ENCODE measurements around the gene FRYL.

Gene FRYL

DNA sequence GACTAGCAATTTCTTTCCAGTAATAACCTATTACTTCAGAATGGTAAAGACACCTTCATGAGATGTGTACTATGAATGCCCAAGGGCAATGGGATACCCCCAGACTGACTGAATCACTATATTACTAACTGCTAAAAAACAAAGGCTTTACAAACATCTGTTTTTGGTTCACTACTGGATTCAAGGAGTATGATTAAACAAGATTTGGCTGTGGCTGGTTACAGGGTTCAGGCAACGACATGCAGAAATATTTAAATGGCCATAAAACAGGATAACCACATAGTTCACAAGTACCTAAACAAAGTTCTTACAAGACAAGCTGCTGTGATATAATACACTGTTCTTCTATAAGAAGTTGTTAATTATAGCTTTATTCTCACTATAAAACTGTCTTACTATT, 128.2 kb downstream of the FRYL start:
- Histone ChIP-seq H3K4me1 (ENCODE audit: insufficient read depth, low read length, poor library complexity, severe bottlenecking) (peaks cover 14% of the 10 kb centered on the region), H3K9me2 (replicated peaks; ENCODE audit: low read depth, low read length) (no peaks in the 10 kb centered on the region), H3K36me3 (ENCODE audit: insufficient read depth, low read length) (peaks cover 8% of the 10 kb centered on the region; the same call in 1 of the 2 replicates), H3K79me2 (ENCODE audit: insufficient read depth, low read length) (peaks cover 61% of the 10 kb centered on the region), H3K4me2 (ENCODE audit: low read depth, low read length, poor library complexity, severe bottlenecking) (no peak overlapping the region), H3K27me3 (ENCODE audit: insufficient read depth, low read length, poor library complexity, severe bottlenecking) (no peaks in the 10 kb centered on the region), H2AFZ (ENCODE audit: low read length) (no peak overlapping the region), H3K9me3 (ENCODE audit: insufficient read depth, low read depth, low read length) (no peaks in the 10 kb centered on the region), H3K4me3 (ENCODE audit: low read length, poor library complexity, severe bottlenecking) (no peak overlapping the region), H3F3A (ENCODE audit: low read depth) (no peaks in the 10 kb centered on the region), H4K20me1 (ENCODE audit: insufficient read depth, low read length, poor library complexity, severe bottlenecking) (peaks cover 28% of the 10 kb centered on the region), H3K9ac (ENCODE audit: low read depth, low read length, poor library complexity, severe bottlenecking) (no peak overlapping the region)
- TF ChIP-seq, protein P1, sequence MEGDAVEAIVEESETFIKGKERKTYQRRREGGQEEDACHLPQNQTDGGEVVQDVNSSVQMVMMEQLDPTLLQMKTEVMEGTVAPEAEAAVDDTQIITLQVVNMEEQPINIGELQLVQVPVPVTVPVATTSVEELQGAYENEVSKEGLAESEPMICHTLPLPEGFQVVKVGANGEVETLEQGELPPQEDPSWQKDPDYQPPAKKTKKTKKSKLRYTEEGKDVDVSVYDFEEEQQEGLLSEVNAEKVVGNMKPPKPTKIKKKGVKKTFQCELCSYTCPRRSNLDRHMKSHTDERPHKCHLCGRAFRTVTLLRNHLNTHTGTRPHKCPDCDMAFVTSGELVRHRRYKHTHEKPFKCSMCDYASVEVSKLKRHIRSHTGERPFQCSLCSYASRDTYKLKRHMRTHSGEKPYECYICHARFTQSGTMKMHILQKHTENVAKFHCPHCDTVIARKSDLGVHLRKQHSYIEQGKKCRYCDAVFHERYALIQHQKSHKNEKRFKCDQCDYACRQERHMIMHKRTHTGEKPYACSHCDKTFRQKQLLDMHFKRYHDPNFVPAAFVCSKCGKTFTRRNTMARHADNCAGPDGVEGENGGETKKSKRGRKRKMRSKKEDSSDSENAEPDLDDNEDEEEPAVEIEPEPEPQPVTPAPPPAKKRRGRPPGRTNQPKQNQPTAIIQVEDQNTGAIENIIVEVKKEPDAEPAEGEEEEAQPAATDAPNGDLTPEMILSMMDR (conservative IDR thresholded peaks at IDR 0.05; ENCODE audit: low read length): no peak
- TF ChIP-seq EZH2phosphoT487 (IDR thresholded peaks at IDR 0.05; ENCODE audit: borderline replicate concordance): no peak

DNA sequence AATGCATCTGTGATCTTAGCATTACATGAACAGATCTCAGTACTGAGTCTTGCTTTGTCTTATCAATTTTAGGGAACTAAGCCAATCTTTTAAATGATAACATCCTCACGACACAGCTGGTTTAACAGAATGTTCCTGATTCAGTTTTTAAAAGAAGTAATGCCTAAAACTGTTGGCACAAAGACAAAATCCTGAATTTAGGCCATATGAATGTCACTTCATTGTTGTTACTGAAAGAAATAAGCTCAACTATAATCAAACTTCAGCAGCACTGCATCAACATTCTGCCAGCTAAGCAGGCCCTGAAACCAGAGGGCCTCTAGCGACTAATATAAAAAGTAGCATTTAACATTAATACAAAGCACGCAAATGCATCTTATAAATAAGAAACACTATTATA, 130.6 kb downstream of the FRYL start:
- Histone ChIP-seq H3K4me3 (ENCODE audit: low read length, poor library complexity, severe bottlenecking) (no peak overlapping the region), H3K9ac (ENCODE audit: low read depth, low read length, poor library complexity, severe bottlenecking) (no peak overlapping the region), H3K79me2 (ENCODE audit: insufficient read depth, low read length) (peaks cover 71% of the 10 kb centered on the region), H3K27me3 (ENCODE audit: insufficient read depth, low read length, poor library complexity, severe bottlenecking) (no peaks in the 10 kb centered on the region), H3K4me1 (ENCODE audit: insufficient read depth, low read length, poor library complexity, severe bottlenecking) (peaks cover 14% of the 10 kb centered on the region), H4K20me1 (ENCODE audit: insufficient read depth, low read length, poor library complexity, severe bottlenecking) (peaks cover 32% of the 10 kb centered on the region), H3K9me3 (ENCODE audit: insufficient read depth, low read depth, low read length) (no peaks in the 10 kb centered on the region), H3K36me3 (ENCODE audit: insufficient read depth, low read length) (peaks cover 8% of the 10 kb centered on the region; the same call in 1 of the 2 replicates), H3F3A (ENCODE audit: low read depth) (no peaks in the 10 kb centered on the region), H3K9me2 (replicated peaks; ENCODE audit: low read depth, low read length) (no peaks in the 10 kb centered on the region), H3K4me2 (ENCODE audit: low read depth, low read length, poor library complexity, severe bottlenecking) (no peak overlapping the region), H2AFZ (ENCODE audit: low read length) (no peak overlapping the region)
- TF ChIP-seq, protein P1 (conservative IDR thresholded peaks at IDR 0.05; ENCODE audit: low read length): no peak
- TF ChIP-seq EZH2phosphoT487 (IDR thresholded peaks at IDR 0.05; ENCODE audit: borderline replicate concordance): no peak

DNA sequence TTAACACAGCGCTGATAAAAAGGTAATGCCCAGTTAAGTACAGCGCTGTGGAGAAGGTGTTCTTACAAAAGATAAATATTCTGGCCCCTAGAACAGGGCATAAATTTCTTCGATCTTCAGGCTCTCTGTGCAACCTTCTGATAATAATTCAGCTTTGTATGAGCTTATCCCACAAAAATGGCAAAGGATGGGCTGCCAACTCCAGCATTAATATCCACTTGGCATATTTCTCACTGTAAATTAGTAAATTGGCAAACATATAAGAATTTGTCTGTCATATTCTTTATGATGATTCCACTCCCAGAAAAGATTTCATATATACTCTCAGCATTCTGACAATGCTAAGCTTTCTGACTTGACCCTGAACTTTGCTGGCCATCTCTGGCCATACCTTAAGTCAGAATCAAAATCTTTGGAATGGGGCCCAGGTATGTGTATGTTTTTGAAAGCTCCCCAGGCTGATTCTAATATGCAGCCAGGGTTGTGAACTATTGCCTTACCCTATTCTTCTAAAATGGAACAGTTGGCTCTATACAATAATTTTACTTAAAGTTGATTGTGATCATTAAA, 134.8 kb downstream of the FRYL start:
- H3K79me2 ChIP-seq (ENCODE audit: insufficient read depth, low read length): peaks cover 73% of the 10 kb centered on the region
- H3F3A ChIP-seq (ENCODE audit: low read depth): no peaks in the 10 kb centered on the region
- no peaks in the 10 kb centered on the region for H3K27me3 ChIP-seq (ENCODE audit: insufficient read depth, low read length, poor library complexity, severe bottlenecking)
- no peak for TF ChIP-seq EZH2phosphoT487 (IDR thresholded peaks at IDR 0.05; ENCODE audit: borderline replicate concordance)
- TF ChIP-seq, protein P1 (conservative IDR thresholded peaks at IDR 0.05; ENCODE audit: low read length): no peak
- H3K4me2 ChIP-seq (ENCODE audit: low read depth, low read length, poor library complexity, severe bottlenecking): no peak overlapping the region
- no peak overlapping the region for H3K4me3 ChIP-seq (ENCODE audit: low read length, poor library complexity, severe bottlenecking)
- H3K9me3 ChIP-seq (ENCODE audit: insufficient read depth, low read depth, low read length): no peaks in the 10 kb centered on the region
- peaks cover 32% of the 10 kb centered on the region for H4K20me1 ChIP-seq (ENCODE audit: insufficient read depth, low read length, poor library complexity, severe bottlenecking)
- peaks cover 7% of the 10 kb centered on the region for H3K4me1 ChIP-seq (ENCODE audit: insufficient read depth, low read length, poor library complexity, severe bottlenecking)
- no peak overlapping the region for H2AFZ ChIP-seq (ENCODE audit: low read length)
- peaks cover 2% of the 10 kb centered on the region; the same call in 1 of the 2 replicates for H3K36me3 ChIP-seq (ENCODE audit: insufficient read depth, low read length)
- no peak overlapping the region for H3K9ac ChIP-seq (ENCODE audit: low read depth, low read length, poor library complexity, severe bottlenecking)
- no peaks in the 10 kb centered on the region for H3K9me2 ChIP-seq (replicated peaks; ENCODE audit: low read depth, low read length)

Data from Loucy (cell line).